Measurements from ENCODE around the gene PLCH1.

DNA sequence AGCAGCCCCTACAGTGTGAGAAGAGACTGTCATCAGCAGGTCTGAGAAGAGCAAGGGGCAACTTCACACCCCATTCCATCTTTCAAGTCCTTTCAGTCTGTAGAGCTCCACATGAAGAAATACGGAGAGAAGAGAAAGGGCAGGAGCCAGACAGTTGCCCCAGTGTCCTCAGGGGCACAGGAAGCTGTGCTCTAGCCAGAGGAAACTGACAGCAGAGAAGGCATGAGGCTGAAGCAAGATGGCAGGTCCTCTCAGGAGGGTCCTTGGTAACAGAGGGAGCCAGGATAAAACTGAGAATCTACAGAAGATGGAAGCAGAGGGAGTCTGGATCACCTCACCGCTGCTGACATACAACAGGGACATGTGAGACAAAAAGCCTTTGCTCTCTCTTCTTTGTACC, 47.3 kb downstream of the PLCH1 start:
- no peak for TF ChIP-seq EZH2 (IDR thresholded peaks at IDR 0.05; ENCODE audit: low read length)
- TF ChIP-seq, protein P1, sequence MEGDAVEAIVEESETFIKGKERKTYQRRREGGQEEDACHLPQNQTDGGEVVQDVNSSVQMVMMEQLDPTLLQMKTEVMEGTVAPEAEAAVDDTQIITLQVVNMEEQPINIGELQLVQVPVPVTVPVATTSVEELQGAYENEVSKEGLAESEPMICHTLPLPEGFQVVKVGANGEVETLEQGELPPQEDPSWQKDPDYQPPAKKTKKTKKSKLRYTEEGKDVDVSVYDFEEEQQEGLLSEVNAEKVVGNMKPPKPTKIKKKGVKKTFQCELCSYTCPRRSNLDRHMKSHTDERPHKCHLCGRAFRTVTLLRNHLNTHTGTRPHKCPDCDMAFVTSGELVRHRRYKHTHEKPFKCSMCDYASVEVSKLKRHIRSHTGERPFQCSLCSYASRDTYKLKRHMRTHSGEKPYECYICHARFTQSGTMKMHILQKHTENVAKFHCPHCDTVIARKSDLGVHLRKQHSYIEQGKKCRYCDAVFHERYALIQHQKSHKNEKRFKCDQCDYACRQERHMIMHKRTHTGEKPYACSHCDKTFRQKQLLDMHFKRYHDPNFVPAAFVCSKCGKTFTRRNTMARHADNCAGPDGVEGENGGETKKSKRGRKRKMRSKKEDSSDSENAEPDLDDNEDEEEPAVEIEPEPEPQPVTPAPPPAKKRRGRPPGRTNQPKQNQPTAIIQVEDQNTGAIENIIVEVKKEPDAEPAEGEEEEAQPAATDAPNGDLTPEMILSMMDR (optimal IDR thresholded peaks at IDR 0.05 in 1 of 3, IDR thresholded peaks at IDR 0.05 in 1 of 3, conservative IDR thresholded peaks at IDR 0.05 in 1 of 3; ENCODE audit: extremely low read depth in 1 of 3, insufficient read depth in 2 of 3, low read length in 3 of 3), result no peak
